HG02981 (cell line): Measurements from ENCODE around the gene MIEF1.

ENCODE experiments used
- ATAC-seq: cut with Tn5 transposase; IDR thresholded peaks from one replicate; pipeline ENCODE4 v1.9.1; 2021; ENCODE audit warnings: mild to moderate bottlenecking, moderate library complexity; ENCODE audit not compliant: unreplicated experiment

MIEF1 gene

DNA sequence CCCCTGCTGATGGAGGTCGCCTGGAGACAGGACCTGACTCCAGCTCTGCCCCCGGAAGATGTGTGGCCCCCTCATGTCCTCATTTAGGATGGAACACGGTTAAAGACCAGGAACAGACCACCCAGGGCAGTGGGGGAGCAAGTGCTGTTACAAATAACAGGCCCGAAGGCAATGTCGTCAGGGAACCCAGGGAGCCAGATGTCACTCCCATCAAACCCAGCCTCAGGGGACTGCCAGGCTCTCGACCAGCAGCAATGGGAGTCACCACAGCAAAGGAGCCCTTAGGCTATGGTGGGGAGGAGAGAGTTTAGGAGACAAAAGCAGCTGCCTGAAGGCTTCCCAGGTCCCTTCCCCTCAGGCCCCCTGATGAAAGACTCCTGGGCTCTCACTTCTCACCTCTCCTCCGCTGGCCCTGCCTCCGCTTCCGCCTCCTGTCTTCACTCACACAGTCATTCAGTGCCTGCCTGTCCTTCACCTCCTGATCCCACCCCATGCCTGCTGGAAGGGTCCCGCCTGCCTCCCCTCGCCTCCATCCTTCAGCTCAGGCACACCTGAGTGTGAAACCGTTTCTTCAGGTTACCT is 26.1 kb downstream of the MIEF1 start:
- ATAC-seq = no peak

DNA sequence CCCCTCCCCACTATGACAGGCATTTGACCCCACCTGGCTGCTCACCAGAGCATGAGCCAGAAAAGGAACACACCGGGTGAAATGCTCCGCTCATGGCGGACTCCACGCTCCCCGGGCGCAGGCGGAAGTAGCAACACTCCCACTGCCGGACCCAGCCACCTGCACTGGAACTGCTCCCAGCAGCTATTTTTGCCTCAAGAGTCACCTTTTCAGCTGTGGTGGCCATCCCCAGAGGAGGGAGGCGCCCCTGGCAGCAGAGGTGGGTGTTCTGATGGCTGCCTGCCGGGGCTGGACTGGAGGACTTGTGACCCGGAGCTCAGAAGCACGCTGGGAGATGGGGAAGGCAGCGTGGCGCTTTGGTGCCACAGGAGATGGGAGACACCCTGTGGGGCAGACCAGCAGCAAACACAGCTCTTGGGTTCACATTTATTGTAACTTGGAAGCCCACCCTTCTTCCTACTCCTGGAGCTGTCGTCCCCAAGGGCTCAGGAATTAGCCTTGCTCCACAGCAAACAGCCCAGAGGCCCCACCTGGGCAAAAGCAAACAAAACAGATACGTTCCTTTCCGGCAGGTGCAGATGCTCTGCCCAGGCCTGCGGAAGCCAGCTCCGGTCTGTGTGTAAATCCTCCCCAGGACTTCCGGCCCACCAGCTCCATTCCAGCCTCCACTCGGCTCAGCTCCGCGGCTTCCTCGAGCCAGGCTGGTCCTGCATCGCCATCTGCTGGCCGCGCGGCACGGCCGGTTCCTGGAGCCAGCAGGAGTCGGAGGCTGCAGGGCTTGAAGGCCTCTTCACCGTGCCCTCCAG is 26.8 kb downstream of the MIEF1 start:
- ATAC-seq = no peak

DNA sequence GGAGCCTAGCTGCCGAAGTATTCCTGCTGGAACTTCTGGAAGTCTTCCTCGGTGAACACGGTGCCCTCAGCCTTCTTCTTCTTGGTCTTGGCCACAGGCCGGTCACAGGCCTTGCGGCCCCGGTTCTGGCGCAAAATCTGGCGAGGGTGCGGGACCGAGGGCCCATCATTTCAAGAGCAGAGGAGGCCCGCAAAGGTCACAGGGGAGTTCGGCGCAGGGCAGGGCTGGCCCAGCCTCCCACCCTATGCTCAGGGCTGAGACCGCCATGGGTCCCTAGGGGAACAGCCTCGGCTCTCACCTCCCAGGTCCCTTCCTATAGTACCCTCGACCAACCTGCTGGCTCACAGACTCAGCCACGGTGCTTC is 27.4 kb downstream of the MIEF1 start:
- ATAC-seq = no peak

DNA sequence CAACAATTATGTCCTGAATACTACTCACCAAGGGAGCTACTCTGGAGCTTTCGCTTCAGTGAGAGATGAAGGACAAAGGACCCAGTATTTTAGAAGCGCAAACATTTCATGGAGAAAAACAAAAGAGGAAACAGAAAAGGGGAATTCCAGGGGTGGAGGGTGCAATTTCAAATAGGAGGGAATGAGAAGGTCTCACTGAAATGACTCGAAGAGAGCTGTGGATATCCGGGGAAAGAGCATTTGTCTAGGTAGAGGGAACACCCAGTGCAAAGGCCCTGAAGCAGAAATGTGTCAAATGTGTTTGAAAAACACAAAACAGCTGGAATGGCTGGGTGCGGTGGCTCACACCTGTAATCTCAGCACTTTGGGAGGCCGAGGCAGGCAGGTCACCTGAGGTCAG is 28.0 kb downstream of the MIEF1 start:
- no peak for ATAC-seq

DNA sequence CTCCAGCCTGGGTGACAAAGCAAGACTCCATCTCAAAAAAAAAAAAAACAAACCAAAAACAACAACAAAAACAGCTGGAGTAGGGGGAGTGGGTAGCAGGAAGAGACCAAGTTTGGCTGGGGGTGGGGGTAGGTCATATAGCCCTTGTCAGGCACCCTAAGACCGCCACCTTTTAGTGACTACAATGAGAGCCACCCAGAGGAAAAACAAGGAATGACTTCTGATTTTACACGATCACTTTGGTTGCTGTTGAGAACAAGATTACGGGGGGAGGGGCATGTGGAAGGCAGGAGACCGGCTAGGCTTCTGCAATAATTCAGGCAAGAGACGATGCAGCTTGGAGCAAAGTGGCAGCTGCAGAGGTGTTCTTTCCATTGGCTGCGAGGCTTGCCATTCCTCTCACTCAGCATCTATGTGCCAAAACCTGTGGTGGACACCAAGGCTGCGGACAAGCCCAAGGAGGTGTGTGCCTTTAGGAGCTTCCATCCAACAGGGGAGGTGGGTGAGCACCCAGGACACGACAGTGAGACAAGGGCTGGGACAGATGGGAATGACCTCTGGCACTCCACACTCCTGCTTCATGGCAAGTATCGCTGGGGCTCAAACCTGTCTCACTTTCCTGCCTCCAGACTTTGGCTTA is 28.7 kb downstream of the MIEF1 start:
- no peak for ATAC-seq

DNA sequence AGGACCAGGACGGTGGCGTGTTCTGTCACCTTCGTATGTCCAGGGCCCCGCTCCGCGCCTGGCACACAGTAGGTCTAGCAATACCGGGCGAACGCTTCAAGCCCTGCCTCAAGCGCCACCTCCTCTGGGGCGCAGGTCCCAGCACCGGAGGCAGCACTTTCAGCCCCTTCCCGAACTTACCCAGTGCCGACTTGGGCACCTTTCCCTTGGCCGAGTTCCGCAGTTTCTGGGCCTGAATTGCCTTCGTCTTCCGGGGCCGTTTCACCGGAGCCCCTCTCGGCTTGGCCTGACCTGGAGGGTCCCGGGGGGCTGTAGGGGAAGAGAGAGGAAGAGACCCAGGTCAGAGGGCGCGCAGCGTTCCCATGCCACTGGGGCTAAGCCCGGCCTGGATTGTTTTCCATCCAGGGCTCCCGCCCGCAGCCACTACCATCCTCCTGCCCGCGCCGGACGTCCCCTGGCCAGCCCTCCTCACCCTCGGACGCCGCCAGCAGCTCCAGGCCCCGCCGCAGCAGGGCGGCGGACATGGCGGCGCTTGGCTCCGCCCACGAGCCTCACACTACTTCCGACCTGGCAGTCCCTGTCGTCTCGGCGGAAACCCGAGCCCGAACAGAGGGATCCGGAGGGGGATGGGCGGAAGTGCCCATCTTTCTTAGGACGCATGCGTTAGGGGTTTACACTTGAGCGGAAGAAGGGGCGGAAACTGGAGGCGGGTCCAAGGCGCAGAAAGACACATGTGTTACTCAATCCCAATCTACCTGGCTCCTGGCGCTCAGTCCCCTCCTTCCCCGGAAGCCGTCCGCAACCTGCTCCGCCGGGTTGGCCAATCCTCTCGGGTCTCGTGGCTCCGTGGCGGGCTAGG is 30.4 kb downstream of the MIEF1 start, which contains the start of gene RPS19BP1:
Gene RPS19BP1, minus strand, starts transcription at position 534 of the 859 bp plus-strand sequence. Its CDS starts 10 bp downstream, at position 524.
- peak; percentile 75 for ATAC-seq

DNA sequence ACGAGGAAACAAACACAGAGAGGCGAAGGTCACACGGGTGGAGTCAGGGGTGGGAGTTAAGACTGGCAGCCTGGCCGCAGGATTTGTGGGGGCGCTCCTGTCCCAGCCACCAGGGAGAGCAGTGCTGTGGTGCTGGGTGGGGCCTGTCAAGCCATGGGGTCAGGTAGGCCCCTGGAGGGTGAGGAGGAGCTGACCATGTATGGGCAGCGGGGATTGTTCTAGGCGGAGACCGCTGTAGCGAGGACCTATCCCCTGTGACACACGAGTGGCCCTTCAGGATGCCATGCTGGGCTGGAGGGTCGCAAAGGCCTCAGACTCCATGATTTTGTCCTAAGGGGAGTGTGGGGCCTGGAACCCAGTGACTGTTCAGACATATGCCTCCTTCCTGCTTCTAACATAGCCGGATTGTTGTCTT is 32.0 kb downstream of the MIEF1 start:
- no peak for ATAC-seq

DNA sequence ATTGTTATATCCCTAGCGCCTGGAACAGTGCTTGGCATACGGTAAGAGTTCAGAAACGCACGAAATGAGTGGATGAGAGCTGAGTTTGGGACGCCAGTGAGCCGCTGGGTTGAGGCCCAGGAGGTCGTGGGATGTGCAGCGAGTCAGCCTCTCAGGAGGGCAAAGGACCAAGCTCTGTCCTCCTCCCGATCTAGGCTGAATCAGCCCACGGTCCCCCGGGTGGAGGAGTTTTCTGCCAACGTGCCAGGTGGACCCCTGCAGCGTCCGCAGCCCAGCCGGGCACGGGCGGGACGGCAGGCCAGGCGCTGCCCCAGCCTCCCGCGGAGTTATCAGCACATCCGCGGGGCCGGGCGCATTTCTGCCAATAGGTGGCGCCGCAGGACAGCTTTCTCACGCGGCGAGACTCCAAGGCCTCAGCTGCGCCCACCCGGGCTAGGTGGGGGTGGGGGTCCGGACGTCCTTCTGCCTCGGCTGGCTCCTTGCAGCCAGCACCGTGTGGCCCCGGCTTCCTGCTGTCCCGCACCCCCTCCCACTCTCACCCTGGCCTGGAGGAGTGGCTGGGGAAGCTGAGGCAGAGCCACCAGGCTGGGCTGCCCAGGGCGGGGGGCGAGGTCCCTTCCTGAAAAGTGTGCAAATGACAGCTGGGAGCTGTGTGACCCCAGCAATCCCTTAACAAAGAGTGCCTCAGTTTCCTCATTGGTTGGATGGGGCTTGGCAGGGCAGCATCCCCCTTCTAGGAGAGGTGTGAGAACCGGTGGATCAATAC is 32.7 kb downstream of the MIEF1 start:
- no peak for ATAC-seq

DNA sequence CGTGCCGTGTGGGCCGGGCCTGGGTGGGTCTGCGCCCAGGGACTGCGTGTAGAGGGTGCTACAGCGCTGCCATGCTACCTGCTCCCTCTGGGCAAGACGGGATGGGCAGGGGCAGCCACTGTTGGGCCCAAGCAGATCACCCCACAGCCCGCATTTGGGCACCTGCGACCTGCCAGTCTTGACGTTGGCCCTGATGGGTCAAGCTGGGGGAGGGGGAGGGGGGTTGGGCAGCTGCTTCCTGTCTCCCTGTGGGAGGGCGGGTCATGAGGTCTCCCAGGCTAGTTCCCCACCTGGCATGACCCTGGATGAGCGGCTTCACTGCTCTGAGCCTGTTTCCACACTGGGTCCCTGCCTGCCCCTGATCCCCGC is 33.3 kb downstream of the MIEF1 start:
- no peak for ATAC-seq

DNA sequence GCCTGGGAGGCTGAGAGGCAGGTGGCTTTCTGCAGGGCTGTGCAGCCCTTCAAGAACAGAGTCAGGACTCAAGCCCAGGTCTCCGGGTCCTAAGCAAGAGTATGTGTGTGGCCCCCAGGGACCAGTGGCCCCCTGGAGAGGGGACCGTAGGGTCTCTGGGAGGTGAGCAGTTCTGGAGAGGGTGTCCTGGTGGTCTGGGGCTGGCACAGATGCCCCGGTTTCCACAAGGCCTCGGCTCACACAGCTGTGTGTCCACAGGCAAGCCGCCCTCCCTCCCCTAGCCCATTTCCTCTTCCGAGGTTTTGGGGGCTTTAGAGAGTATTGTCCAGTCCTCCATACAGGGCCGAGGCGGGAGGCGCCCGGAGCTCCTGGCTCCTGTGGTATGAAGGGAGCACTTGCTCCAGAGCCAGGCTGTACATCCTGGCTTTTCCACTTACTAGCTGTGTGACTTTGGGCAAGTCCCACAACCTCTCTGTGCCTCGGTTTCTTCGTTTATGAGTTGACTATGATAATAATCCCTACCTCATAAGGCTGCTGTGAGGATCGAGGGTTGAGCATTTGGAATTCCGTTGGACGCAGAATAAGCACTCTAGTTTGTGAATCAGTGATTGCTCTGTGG is 33.9 kb downstream of the MIEF1 start:
- no peak for ATAC-seq

DNA sequence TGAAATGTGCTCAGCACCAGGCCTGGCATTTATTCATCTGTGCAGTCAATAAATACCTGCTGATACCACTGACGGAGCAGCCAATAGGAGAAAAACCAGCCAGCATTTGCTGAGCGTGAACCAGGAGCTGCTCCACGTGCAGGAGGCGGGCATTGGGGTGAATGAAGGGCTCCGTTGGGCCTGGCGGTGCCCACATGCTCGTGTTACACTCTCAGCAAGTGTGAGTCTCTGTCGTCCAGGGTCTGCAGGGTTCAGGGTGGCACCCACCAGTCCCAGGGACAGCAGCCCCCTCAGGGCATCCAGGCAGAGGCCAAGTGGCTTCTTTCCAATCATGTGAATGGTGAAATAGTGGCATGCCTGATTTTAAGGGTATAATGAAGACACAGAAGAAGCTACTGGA is 34.6 kb downstream of the MIEF1 start:
- ATAC-seq = no peak

DNA sequence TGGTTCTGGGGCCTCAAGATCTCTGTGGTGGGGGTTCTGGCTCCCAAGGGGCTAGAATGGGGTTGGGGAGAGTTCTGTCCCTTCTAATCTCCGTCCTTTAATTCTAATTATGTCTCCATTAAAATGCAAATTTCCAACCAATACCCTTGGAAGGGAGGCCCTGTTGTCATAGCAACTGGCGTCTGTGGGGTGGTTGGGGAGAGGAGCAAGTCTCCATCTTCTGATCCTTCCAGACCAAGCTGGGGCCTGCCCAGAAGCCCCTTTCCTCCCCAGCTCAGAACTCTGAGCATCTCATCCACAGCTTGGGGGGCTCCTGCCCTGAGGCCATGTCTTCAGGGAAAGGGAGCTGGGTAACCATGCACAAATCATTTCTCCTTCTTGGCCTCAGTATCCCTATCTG is 35.9 kb downstream of the MIEF1 start:
- ATAC-seq = no peak

DNA sequence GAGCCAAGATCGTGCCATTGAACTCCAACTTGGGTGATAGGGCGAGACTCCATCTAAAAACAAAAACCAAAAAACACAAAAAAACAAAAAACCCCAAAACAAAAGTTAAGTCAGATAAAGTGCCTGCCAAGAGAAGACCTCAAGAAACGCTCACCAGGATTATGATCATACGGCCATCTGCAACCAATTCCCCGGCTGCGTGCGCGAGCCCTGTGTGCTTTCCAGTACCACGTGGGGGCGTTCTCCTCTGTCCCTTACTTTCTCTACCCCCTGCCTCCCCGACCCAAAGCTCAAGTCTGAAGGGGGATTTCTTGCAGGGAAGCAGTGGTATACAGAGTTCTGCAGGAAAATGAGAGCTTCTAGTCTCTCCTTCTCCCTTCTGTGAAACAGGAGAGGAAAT is 41.0 kb downstream of the MIEF1 start:
- no peak for ATAC-seq

DNA sequence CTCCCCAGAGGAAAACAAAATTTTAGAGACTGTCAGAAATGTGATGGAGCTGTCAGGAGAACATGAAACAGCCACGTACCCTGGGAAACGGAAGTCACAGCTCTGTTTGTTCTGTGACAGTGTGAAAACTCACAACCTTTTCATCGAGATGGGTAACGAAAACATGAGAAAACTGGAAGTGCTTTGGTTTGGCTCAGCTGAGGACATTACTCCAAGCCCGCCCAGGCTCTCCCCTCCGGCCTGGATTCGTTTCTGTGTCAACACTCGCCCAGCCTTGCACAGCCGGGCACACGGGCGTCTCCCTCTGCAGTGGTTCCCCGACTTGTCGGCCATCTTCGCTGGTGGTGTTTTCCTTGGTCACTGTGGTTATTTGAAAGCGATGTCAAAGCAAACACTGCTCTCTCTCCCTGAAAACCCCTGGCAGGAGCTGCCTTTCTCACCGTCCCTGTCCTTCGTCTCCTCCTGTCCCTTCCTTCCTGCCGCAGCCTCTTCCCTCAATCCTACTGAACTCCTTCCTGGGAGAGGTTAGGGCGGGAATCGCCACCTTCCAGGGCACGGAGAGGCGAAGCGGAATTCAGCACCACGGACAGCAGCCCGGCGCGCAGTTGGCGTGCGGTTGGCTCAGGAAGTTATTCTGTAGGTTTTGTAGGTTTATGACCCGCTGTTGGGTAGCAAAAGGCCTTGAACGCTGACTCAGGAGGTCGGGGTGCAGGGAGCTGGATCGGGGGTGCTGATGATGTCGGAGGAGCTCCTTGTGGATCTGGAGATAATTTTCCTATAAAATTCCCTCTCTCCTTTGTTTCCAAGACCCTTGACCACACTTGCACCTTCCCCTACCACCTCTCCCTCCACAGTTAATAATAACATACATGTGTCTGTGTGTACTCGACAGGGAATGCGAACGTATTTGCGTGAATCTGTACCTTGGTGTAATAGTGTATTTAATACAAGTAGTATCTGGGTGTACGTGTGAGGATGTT is 43.6 kb downstream of the MIEF1 start:
- no peak for ATAC-seq

DNA sequence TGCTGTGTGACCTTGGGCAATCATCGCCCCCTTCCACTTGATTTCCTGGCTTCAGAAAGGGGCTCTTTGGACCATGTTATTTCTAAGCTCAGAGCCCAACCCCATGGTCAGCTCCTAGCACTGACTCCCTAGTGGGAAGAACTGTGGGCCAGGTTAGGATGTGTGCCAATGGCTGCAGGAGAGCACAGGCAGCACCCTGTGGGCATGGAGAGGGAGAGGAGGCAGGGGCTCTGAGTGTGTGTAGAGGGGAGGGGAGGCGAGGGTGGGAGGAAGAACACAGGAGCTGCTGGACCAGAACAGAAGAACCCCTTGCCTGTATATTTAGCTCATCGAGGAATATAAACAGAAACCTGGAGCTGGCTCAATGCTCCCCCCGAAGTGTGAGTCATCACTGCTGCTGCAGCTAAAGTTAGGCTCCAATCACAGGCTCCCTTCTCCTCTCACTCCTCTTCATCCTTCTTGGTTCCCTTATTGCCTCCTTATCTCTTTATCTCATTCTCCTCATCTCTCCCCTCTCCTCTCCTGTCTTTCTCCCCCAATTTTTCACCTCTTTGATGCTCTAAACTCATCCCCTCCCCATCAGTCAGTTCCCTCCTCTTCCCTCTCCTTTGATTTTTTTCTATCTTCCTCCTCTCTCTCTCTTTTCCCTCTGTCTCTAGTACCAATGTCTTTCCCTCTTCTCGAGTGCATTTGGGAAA is 44.9 kb downstream of the MIEF1 start:
- ATAC-seq = no peak

DNA sequence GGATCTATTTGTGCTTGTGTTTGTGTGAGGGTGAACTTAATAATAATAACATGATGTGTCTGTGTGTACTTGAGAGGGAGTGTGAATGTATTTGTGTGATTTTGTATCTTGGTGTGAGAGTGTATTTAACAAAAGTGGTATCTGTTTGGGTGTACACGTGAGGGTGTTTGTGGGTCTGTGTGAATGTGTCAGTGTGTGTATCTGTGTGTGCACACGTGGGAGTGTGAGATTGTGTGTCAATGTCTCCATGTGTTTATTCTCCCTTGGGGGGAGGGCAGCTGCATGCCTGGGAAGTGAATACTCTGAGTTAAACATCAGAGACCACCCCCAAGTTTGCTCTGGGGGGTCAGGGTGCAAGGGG is 45.5 kb downstream of the MIEF1 start:
- no peak for ATAC-seq

DNA sequence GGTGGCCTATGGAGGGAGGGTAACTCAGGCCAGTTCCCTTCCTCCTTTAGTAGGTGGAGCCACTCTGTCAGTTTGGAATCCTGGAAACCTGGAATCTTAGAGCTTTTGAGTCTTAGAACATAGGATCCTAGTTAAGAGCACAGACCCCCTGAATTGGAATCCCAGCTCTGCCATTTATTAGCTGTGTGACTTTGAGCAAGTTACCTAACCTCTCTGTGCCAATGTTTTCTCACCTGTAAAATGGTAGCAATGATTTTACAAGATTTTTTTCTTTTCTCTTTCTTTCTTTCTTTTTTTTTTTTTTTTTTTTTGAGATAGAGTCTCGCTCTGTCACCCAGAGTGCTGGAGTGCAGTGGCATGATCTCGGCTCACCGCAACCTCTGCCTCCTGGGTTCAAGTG is 51.3 kb downstream of the MIEF1 start:
- ATAC-seq = no peak

DNA sequence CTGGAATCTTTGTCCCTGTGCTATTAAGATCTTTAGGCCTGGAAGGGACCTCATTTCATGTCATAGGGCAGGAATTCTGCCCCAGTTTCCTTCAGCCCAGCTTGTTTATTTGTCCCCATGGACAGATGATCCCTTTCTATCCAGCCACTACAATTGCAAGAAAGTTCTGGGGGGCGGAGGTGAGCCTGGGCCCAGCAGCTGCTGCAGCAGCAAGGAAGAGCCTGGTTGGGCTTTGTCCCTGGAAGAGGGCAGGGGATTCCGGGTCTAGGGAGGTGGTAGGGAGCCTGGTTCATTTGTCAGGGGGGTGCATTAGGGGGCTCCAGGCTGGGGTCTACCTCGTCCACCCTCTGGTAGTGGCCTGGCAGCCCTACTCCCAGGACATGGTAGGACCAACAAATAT is 52.1 kb downstream of the MIEF1 start:
- no peak for ATAC-seq
